OCI-M2 (cell line): ENCODE results near the gene ARHGEF16.

Experiments used
- DNase-seq: peaks from one replicate; lab custom pipeline; 2025; ENCODE audit not compliant: unreplicated experiment; lab: John Stamatoyannopoulos, UW

Gene ARHGEF16

GRCh38 chr1:3455670-3456448 is 1.4 kb downstream of the ARHGEF16 start:
- DNase-seq = no peak

GRCh38 chr1:3456449-3456963 is 2.0 kb downstream of the ARHGEF16 start:
- DNase-seq = no peak

- no peak for DNase-seq
These were observed 2.8 kb downstream of the ARHGEF16 start for GRCh38 chr1:3456964-3457909.

DNA sequence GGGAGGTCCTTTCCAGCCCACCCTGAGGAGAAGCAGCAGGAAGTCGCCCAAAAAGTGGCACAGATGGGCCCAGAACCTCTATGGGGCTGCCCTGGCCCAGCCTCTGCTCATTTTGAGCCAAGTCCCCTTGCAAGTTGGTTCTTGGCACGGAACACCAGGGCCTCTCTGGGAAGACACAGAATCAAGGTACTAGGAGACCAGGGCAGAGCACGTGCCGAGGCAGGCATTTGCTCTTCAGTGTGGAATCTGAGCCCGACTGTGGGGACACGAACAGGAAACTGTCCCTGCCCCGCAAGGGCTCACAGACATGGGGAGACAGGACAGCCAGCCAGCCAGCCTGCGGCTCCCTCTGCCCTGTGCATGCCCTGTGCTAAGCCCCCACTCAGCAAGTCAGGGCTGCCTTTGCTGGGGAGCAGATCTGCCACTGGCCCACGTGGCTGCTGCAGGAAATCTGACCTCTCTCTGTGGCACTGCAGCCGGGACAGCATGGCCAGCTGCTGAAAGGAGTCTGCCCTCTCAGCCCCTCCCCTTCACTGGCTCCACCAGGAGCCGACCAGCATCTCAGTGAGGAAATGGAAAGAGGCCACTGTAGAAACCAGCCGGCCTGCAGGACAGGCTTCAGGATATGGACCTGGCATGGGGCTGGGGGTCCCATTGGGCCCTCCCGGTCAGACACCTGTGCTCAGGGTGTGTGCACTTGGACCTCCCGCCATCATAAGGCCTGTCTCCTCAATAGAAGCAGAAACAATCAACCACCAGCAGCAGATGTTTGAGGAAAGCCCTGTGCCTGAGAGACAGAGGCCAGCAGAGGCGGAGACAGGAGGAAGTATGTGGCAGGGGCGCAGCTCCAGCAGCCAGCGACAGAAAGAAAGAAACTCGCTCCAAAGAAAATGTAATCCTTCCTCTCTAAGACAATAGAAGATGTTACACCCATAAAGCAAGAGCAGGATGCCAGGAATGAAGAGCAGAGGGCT is 3.7 kb downstream of the ARHGEF16 start:
- DNase-seq = no peak

DNA sequence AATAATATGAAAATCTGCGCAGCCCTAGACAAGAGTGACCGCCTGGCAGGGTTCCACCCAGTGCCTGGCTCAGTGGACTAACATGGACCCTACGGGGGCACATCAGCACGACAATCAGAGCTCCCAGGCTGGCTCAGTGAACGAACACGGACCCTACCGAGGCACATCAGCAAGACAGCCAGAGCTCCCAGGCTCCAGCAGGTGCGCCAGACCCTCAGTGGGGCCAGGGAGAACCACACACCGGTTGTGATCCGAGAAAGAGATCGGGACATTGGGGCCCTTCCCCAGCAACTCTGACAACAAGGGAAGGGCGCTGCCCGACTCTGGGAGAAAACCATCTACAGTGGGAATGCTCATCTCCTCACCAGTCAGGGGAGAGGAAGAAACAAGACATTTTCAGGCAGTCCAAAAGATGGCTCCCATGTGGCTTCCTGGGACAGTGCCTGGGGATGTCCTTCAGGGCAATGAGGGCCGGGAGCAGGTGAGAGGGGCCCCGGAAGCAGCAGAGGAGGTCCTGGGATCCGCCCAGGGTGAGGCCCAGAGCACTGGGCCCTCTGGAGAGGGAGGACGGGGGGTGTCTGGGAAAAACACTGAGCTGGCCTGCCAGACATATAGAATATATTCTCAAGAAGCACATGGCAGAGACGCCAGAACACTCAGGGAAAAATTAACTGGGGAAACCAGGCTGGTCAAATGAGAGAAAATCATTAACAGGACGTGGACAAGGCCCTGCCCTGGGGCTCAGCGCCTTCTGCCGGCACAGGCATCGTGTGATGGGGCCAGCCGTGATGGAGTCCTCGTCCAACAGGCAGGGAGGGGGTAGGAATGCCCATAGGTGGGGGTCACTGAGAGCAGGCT is 4.8 kb downstream of the ARHGEF16 start:
- DNase-seq = no peak

GRCh38 chr1:3459940-3460671 is 5.6 kb downstream of the ARHGEF16 start:
- no peak for DNase-seq

DNA sequence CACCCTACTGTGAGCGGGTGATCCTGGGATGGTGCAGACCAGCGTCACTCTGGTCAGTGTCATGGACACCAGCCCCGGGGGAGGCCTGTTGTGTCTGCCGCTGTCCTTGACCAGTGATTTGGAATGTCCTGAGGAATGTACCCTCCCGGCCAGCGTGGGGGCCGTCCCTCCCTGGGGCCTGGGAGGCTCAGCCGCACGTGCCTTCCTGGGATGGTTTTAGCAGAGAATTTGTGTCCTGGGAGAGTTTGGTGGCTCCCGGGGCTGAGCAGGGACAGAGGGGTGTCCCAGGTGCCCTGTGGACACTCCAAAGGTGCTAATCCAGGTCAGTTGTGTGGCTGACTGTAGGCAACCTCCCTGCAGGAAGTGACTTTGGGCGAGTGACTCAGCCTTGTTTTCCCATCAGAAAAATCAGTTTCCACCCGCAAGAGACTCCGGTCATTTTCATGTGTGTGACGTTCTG is 6.2 kb downstream of the ARHGEF16 start:
- DNase-seq = no peak

- DNase-seq = no peak
These were observed 6.9 kb downstream of the ARHGEF16 start for GRCh38 chr1:3461238-3461933.

DNA sequence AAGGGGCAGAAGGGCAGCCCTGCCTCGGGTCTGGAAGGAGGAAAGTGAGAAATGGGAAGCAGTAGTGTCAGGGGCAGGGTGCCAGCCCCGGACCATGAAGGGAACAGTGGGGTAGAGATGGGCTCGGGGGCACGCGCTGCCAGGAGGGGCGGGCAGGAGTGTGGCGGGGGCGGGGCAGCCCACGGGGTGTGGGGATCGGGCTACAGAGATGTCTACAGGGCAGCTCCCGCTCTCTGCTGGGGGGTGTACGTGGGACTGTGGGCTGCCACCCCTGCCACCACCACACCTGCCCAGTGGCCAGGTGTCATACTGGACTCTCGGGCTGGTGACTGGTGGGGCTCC is 7.4 kb downstream of the ARHGEF16 start:
- no peak for DNase-seq

GRCh38 chr1:3462356-3463012 is 8.0 kb downstream of the ARHGEF16 start:
- DNase-seq = no peak

GRCh38 chr1:3463013-3463385 is 8.5 kb downstream of the ARHGEF16 start:
- no peak for DNase-seq

GRCh38 chr1:3463408-3463863 is 9.0 kb downstream of the ARHGEF16 start:
- DNase-seq = no peak

GRCh38 chr1:3463891-3464648 is 9.6 kb downstream of the ARHGEF16 start:
- DNase-seq = no peak

DNA sequence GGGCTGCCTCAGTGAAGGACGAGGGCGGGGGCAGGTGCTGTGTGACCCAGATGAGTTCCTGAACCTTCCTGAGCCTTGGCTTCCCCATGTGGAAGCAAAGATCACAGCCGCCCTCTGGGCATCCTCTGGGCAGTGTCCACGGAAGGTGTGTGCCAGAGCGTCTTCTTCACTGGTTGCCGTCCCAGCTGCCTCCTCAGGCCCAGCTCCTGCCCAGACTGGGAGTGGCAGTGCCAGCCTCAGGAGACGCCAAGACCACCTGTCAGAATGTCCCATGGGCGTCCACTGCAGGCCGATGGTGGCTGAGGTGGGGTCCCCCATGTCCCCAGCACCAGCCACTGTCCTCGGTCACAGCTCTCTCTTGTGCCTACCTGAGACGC is 10.2 kb downstream of the ARHGEF16 start:
- DNase-seq = no peak

DNA sequence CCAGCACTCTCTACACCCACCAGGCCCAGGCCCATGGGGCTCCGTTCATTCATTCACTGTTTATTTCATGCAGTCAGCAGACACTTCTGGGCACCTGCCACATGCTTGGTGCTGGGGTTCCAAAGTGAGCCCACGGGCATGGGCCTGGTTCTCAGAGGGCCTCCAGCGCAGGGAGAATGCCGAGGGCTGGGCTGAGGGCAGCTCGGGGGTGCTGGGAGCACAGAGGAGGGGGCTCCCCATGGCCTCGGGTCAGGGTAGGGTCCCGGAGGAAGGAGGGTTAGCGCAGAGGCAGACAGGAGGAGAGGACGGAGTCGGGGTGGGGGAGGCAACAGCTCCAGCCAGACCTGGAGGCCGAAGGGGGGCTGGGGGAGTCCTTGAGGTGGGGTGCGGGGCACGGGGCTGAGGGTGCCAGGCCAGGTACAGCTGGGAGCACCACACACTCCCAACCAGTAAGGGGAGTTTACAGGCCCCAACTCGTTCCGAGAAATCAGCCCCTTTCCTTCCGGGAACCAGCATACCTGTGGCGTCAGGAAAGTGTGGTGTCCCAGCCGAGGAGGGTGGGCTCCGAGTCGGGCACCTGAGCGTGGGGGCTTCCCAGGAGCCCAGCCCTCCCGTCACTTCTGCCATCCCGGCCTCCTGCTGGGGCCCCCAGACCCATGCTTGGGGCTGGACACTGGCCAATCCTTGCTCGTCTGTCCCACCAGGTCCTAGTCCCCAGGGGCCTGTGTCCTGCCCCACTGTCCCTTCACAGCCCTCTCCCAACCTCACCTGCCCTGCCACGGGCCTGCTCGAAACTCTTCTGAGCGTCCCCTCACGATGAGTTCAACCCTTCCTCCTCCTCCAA is 10.8 kb downstream of the ARHGEF16 start:
- no peak for DNase-seq

DNA sequence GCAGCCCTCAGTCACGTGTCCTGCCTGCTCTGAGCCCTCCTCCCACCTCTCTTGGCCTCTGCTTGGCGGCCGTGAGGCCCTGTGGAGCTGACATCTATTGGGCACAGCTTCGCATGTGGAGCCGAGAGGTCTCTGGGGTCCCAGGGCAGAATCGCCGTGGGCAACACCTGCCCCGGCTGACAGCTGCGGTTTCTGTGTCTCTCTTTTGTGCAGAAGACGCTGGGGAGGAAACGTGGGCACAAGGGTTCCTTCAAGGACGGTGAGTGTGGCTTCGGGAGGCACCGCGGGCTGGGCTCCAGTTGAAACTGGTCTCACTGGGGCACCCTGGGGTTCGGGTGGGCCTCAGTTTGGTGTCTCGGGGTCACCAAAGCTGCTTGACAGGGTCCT is 11.5 kb downstream of the ARHGEF16 start:
- no peak for DNase-seq
